ENCODE measurements around the gene TUBG2.
"Not testable (repeated sequence)": the region's sequence is repeated elsewhere in the genome, so short reads cannot be mapped to it uniquely, and the experiment has no call there.

TUBG2 gene

DNA sequence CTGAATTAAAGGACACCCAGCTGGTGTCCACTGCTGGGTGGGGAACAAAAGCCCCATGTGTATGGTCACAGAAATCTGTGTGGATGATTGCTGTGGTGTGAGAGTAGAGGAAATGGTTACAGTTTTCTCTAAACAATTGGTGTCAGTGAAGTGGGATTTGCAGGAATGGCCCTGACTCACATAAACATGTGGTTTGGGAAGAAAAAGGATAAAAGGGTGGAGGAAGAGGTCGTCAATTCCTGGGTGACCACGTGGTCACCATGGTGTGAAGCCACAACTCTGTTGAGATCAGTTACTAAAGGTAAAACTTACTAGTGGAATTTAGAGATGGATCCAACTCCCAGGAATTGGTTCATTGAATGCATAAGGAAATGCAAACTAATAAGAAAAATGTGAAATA, 3.6 kb upstream of the TUBG2 start:
- DNase-seq, result no peak

DNA sequence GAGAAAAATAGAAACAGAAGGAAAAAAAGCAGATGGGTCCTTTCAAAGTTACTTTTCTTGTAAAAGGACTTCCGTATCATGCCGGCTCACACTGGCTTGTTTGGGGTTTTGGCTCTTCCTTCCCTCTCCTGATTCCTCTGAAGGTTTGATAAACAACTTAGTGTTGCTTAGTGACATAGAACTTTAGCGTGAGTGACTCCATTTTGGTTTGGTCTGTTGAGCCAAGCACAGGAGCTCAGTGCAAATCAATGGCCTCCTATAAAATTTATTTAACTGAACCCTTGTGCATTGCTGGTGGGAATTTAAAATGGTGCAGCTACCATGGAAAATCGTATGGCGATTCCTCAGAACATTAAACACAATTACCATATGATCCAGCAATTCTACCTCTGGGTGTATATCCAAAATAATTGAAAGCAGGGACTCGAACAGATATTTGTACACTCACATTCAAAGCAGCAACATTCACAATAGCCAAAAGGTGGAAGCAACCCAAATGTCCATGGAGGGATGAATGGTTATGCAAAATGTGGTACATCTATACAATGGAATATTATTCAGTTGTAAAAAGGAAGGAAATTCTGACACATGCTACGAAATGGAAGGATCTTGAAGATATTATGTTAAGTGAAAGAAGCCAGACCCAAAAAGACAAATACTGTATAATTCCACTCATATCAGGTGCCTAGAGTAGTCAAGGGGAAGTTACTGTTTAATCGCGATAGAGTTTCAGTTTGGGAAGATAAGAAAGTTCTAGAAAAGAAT, 1.1 kb upstream of the TUBG2 start:
- no peak for DNase-seq

DNA sequence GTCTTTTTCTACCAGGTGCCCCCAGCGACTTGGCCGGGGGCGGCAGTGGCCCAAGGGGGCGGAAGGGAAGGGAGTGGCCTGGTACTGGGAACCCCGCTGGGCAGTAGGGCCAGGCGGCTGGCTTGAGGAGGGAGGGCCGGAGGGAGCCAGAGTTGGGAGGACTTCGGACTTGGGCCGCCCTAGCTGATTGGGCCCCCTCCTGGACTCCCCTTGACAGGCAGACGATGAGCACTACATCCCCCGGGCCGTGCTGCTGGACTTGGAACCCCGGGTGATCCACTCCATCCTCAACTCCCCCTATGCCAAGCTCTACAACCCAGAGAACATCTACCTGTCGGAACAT, 819 bp downstream of the TUBG2 start:
- not testable (repeated sequence) for DNase-seq

DNA sequence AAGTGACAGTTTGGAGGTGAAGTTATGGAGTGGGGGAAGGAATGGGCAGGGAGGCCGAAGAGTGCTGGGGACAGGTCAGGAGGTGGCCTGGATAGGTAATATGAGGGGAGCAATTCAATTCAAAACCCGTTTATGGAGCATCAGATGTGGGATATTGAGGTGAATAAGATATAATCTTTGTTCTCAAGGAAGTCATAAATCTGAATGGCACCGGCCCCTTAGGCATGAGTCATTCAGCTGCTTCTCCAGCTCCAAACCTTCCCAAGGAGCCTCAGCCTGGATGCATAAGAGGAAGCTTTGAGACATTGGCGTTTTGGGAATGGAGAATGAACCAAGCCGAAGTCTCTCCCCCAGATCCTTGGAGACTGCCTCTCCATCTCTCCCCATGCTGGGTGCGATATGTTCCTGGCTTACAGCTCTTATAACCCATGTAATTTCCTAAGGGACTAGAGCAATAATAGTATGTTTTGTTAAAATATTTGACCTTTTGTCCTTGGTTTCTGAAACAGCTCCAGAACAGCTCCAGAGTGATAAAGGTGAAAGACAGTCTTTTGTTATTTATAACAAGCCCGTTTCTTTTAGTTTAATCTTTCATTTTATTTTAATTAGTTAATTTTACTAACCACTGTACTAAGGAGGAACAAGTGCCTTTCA, 1.7 kb downstream of the TUBG2 start:
- DNase-seq, result no peak

DNA sequence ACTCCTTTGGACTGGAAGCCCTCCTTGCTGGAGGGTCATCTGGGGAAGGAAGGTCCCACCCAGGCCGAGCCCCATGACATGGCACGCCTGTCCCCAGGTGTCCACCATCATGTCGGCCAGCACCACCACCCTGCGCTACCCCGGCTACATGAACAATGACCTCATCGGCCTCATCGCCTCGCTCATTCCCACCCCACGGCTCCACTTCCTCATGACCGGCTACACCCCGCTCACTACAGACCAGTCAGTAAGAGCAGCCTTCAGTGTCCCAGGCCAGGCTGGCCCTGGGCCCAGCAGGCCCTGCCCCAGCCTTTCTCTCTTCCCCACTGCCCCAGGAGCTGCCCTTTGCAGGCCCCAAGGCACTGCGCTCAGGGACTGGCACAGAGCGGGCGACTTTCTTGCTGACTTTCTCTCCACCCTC, 6.5 kb downstream of the TUBG2 start:
- DNase-seq, result no peak

DNA sequence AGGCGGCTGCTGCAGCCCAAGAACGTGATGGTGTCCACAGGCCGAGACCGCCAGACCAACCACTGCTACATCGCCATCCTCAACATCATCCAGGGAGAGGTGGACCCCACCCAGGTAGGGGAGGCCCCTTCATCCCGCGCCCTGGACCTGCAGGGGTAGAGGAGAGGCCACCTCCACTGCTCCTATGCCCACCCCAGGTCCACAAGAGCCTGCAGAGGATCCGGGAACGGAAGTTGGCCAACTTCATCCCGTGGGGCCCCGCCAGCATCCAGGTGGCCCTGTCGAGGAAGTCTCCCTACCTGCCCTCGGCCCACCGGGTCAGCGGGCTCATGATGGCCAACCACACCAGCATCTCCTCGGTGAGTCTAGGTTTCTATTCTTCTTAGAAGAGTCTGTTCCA, 7.0 kb downstream of the TUBG2 start:
- DNase-seq, result not testable (repeated sequence)

DNA sequence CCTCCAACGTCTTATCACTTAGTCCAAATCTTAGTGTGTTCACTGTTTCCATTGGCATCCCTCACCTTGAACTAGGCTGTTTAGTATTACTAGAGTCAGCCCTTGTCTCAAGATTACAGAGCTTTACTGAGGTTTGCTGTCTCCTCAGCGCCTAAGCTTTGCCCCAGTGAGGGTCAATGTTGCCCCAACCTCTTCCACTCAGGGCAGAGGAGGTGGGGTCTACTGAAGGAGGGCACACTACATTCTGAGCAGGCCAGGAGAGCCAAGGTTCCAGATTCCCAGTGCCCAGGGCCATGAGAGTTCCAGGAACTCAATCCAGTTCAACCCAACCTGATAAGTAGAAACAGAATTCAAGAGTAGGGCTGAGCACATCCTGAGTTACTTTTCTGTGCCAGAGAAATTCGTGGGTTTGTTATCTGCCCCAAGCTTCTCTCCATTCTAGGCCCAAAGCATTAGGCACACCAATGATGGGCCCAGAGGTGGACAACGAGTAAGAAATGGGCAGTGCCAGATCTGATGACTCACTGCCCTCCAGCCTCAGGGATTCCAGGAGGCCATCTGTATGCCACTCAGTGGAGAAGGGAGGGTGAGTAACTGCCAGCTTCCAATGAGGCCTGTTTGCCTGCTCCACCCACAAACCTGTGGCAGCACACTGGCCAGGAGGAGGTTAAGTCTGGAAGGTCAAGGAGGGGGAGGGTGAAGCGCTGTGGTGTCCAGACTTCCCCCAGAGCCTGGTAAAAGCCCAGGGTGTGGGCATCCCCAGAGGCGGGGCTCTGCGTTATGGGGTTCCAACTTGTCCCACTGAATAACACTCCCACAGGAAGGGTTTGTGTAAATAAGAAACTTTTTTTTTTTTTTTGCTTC, 8.2 kb downstream of the TUBG2 start:
- peak; percentile 68 to 80 (median 71) for DNase-seq

DNA sequence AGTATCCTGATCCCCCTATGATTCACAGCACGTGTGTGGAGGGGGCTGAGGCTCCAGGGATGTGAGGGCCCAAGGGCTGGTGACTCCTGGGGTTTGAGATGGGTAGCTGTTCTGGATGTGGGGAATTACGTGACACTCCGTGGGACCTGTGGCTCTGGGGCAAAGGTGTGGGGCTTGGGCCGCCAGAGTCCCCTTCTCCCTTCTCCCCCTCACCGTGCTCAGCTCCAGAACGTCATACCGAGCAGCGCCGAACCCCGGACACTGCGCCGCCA, 10.6 kb downstream of the TUBG2 start:
- DNase-seq, result no peak

DNA sequence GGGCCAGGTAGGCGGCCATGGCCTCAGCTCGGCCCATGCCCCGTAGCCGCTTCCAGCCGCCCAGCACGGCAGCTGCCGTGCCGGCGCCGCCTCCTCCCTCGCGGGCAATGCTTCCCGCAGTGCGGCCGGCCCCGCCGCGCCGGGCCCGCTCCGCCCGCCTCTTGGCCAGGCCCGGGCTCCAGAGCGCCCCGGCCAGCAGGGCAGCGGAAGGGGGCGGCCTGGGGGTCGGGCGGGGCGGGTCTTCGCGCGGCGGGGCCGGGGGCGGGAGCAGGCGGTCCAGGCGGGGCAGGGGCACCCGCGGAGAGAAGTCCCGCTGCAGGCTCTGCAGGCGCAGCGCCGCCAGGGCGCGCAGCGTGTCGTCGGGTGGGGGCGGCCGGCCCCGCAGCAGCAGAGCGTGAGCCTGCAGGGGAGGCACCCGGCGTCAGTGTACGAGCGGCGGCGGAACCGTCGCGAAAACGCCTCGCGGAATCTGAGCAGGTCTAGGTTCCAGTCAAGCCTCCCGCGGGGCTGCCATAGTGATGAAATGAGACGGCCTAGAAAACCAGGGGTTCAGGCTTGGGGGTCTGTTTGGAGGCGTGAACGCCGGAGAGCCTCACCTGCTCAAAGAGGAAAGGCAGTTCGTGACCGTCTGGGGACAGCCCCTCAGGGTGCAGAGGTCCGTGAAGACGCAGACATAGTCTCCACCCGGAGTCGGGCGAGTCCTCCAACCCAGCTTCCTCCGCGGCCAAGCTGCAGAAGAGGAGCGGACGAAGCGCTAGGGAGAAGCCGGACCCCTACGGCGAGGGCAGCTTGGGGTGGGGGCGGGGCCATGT, 11.1 kb downstream of the TUBG2 start:
- DNase-seq, result peak; percentile 28 to 58 (median 31)

DNA sequence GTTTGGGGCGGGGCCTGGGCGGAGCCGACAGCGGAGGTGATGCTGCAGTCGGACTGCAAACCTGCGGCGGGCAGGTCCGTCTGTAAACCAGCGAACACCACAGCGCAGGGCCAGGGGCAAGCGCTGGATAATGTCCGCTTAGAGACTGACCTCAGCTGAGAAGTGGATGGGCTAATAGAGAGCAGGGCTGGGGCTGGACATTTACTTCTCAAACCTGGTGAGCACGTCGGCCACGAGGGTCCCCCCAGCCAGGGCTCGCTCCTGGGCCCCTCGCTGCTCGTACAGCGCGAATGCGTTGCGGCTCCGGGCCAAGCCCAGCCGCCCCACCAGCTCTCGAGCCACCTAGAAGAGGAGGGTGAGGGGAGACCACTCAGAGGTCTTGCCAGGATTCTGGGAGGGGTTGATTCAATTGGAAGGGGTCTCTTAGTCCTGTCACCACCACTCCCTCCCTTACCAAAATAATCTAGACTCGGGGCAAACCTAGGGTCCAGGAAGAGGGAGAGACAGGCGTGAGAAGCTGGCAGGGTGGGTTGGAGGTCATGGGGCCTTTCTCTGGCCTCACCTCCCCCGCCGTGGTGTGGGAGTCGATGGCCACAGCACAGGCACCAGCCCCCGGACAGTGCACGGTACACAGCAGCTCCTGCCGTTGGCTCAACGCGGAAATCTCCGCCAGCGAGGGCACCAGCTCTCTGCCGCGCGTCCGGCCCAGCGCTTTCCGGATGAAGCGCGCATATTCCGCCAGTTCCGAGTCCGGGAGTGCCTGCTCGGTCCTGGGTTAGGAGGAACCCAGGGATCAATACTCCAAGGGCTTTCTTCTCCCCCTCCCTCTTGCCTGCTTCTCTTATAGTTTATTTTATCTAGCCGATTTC, 11.9 kb downstream of the TUBG2 start:
- peak in 2 of 3 donors; percentile 7 to 23 for DNase-seq

DNA sequence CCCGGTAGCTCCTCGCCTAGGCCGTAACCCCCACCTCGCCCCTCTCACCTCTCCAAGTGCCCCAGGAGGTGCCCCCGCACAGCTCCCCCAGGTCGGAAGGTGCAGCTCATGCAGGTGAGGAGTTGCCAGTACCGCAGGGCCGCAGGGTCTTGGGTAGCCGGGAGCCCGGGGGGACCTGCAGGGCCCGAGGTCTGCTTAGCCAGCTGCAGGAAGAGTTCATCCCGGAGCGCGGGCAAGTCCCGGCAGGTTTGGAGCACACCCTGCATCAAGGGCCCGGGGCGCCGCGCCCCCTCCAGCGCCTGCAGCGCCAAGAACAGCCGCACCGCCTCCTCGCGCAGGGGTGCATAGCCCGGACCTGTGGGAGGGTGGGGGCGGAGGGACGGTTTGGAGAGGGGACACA, 13.0 kb downstream of the TUBG2 start:
- DNase-seq, result peak in 1 of 3 donors; percentile 15

DNA sequence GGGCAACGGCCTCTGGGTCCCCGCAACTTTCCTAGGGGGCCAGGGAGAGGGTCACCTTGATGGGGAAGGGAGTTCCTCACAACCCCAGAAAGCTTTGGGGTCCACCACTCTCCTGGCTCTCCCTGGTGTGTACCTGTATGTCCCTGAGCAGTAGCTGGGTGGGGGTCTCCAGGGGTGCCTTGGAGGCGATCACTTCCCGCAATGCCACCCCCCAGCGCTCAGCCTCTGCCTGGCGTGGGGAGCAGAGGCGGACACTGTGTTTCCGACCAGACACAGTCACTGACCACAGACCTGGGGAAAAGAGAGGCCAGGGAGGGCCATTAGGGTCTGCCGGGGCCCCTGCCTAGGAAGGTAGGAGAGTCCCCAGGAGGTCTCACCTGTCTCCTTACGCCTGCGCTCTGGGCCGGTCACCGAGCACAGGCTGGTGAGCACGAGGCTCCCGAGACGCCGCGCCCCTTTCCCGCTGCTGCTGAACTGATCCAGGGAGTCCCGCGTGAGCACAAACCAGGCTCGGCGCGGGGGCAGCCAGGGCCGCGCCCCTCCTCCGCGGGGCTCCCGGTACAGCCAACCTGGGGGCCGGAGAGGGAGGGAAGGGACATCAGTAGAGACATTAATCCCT, 14.3 kb downstream of the TUBG2 start:
- DNase-seq, result peak in 1 of 3 donors; percentile 18

DNA sequence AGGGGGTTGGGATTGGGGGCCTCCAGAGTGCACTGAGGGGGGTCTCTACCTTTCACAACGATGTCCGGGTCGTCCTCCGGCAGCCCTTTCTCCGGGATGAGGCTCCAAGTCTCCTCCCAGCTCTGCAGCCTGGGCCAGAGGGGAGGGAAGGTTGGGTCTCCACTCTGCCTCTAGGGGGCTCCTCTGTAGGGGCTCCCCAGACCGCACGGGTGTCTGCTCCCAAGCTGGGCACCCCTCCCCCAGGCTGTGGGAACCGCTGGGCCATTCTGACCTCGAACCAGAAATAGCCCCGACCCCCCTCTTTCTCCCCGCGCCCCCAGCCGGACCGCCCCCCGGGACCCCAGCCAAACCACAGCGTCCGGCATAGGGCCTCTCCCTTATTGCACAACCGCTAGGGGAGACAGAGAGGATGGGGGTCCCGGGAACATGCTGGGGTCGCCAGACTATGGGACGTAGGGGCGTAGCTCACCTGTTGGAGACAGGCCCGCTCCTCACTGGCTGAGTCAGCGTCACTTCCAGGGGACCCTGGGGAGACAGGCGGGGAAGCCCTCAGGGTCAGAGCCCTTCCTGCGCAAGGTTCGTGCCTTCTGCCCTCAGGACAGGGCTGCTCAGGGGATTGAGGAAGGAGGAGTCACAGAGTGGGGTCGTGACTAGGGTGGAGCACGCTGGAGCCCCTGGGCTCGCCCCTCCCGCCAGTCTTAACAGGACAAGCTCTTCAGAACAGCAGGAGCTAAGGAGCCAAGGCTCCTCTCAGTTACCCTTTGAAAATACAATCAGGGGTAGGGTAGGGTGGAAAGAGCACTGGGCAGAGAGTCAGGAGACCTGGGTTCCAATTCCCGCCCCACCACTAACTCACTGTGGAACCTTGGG, 15.0 kb downstream of the TUBG2 start:
- peak; percentile 38 to 66 (median 47) for DNase-seq

DNA sequence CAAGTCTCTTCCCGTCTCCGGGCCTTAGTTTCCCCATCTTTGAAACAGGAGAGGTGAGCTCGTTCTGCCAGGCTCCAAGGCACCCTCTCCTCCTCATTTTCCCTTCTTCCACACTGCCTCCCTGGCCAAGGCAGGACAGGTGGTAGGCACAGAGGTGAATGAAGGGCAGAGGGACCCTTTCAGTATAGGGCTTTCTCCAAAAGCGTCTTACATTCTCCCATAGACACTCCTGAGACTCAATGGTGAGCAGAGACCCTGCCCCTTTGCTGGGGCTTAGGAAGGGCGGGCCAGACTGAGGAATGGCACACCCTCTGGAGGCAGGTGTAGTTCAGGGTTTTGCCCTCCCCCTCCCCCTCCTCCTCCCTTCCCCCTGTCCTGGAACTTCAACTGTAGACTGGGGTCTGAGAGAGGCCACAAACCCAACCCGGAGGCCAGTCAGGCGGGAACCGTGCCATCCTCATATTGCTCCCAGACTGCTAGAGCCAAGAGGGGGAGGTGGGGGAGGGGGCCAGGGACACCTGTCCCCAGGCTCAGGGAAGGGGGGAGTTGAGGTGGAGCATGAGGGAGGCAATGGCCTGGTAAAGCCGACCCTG, 15.8 kb downstream of the TUBG2 start:
- DNase-seq, result peak in 1 of 3 donors; percentile 16

DNA sequence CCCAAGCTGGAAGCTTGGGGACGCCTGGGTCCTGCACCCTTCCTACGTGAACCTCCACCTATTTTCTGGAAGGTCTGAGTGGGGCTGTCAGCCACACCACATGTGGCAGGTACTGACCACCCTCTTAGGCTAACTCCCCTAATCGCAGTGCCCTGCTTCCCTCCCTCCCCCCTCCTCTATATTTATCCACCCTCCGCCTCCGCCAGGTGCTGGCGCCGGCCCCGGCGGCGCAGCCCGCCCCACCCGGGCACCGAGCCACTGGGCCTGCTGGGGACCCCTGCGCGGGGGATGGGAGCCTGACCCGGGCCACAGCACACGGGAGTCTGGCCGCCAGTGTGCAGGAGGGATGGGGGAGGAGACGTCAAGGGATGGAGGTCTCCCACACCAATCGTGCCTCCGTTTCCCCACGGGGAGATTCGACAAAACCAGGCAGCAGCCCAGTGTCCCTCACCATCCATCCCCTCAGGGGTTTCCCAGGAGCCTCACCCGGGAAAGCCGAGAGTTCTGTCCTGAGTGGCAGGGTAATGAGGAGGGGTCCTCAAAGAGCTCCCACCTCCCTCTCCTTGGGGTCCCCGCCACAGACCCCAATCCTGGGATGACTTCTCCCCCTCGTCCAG, 16.4 kb downstream of the TUBG2 start:
- DNase-seq, result no peak

DNA sequence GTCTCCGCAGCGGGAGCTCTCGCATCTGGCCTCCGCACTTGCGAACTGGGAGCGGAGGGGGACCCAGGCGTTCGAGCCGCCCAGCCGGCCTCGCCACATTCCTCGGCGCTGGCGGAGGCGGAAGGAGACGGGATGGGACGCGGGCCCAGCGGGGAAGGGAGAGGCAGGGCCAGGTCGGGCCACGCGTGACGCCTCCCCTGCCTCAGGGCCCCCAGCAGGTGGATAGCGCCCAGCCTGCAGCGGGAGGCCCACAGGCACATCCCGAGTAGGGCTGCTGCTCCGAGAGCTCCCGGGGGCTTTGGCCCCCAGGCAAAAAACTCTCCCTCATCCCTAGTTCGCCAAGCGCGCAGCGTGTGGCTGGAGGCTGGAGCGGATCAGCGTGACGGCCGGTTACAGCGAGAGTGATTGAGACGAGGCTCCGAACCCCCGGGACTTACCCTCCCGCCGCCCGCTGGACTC, 16.9 kb downstream of the TUBG2 start:
- peak; percentile 20 to 42 (median 31) for DNase-seq

DNA sequence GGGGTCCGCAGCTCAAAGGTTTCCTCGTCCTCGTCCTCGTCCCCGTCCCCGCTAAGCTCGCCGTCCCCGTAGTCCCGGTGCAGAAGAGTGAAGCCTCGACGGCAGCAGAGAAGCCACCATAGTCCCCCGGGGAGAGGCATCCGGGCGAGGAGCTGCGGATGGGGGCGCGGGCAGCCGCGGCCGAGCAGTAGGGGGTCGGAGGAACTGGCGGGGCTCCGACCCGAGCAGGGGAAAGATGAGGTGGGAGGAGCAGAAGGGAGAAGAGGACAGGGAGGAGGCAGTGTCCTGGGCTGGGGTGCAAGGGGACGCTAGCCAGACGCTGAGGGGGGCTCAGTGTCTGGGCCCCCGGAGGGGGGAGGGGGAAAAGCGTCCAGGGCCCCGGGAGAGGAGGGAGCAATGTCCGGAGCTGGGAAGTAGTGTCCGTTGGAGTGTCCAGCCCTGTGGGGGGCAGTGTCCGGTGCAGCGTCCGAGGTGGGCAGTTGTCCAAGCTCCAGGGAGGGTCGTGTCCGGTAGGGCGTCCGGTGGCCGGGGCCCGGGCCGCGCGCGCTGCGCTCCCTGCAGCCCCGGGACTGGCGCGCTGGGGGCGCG, 17.4 kb downstream of the TUBG2 start, which contains the start of gene PLEKHH3:
Gene PLEKHH3 (minus strand): TSS at position 571 of the 588 bp plus-strand sequence. CDS start 431 bp downstream, at position 140.
- no peak for DNase-seq

DNA sequence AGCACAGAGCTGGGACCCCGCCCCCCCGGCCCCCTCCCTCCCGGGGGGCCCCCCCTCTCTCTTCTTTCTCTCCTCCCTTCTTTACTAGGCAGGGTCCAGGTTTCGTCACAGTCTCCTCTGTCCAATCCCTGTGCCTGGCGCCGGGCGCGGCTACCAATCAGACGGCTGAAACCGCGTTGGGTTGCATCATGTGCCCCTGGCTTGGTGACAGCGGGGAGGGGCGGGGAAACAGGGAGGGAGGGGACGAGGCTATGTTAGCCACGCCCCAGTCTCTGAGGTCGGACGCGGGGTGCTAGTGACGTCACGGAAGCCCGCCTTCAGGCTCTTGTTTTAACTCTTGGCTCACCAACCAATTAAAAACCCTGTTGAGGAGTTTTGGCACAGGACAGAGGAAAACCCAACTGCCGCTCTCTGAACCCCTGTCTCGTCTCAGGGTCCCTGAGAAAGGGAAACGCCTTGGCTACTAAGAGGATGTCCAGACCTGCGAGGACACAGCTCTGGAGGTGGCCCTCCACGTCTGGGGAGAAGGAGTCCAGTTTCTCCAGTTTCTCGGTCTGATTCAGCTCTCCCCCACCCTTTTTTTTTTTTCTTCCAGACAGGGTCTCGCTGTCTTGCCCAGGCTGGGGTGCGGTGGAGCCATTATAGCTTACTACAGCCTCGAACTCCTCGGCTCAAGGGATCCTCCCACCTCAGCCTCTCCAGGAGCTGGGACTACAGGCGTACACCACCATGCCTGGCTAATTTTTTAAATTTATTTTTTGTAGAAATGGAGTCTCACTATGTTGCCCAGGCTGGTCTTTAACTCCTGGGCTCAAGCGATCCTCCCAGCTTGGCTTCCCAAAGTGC, 18.2 kb downstream of the TUBG2 start:
- peak; percentile 99 to 100 (median 100) for DNase-seq

Data from suppressor macrophage treated with lipopolysaccharide for 1 hour (primary cell).